PFSK-1 (cell line): ENCODE measurements around the gene PNLIPRP1.

Experiments
- FOXP2 ChIP-seq: optimal IDR thresholded peaks from 2 replicates; pipeline ENCODE3; 2011; ENCODE audit warnings: borderline replicate concordance, control low read depth, inconsistent platforms; ENCODE audit not compliant: insufficient read depth; ENCODE audit errors: extremely low read length, extremely low read depth
- POLR2AphosphoS5 ChIP-seq: IDR thresholded peaks from 2 replicates; pipeline ENCODE4 v1.6.1; 2012; ENCODE audit warnings: low read depth, mild to moderate bottlenecking, control low read depth, low read length, moderate library complexity
- SIN3A ChIP-seq: IDR thresholded peaks from 2 replicates; pipeline ENCODE4 v1.6.1; 2012; ENCODE audit warnings: mild to moderate bottlenecking, low read length, moderate library complexity, borderline replicate concordance; ENCODE audit not compliant: insufficient read depth
- TAF1 ChIP-seq: IDR thresholded peaks from 2 replicates; pipeline ENCODE4 v1.6.1; 2012; ENCODE audit warnings: low read length, control low read depth, borderline replicate concordance; ENCODE audit not compliant: insufficient read depth
- TF ChIP-seq, protein P1 (sequence below), 2 experiments: IDR thresholded peaks; 2 replicates each; pipeline versions ENCODE4 v1.6.1 to v1.8.0; 2011 to 2012; ENCODE audit warnings: low read depth in 2 of 2, low read length in 2 of 2, control low read depth in 1 of 2, inconsistent platforms in 1 of 2, mild to moderate bottlenecking in 1 of 2, moderate library complexity in 1 of 2; ENCODE audit not compliant: insufficient read depth in 1 of 2

PNLIPRP1 gene

GRCh38 chr10:116620423-116621400 lies 30.0 kb downstream of the PNLIPRP1 start, which contains the start of gene PNLIPRP2:
Gene PNLIPRP2, plus strand, starts transcription at chr10:116620953.
- TF ChIP-seq POLR2AphosphoS5 = no peak
- no peak for TF ChIP-seq SIN3A
- TF ChIP-seq TAF1 = no peak
- TF ChIP-seq, protein P1, sequence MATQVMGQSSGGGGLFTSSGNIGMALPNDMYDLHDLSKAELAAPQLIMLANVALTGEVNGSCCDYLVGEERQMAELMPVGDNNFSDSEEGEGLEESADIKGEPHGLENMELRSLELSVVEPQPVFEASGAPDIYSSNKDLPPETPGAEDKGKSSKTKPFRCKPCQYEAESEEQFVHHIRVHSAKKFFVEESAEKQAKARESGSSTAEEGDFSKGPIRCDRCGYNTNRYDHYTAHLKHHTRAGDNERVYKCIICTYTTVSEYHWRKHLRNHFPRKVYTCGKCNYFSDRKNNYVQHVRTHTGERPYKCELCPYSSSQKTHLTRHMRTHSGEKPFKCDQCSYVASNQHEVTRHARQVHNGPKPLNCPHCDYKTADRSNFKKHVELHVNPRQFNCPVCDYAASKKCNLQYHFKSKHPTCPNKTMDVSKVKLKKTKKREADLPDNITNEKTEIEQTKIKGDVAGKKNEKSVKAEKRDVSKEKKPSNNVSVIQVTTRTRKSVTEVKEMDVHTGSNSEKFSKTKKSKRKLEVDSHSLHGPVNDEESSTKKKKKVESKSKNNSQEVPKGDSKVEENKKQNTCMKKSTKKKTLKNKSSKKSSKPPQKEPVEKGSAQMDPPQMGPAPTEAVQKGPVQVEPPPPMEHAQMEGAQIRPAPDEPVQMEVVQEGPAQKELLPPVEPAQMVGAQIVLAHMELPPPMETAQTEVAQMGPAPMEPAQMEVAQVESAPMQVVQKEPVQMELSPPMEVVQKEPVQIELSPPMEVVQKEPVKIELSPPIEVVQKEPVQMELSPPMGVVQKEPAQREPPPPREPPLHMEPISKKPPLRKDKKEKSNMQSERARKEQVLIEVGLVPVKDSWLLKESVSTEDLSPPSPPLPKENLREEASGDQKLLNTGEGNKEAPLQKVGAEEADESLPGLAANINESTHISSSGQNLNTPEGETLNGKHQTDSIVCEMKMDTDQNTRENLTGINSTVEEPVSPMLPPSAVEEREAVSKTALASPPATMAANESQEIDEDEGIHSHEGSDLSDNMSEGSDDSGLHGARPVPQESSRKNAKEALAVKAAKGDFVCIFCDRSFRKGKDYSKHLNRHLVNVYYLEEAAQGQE (IDR thresholded peaks at IDR 0.05; ENCODE audit: insufficient read depth in 1 of 2, low read depth in 2 of 2, low read length in 2 of 2) = no peak
- no peak for TF ChIP-seq FOXP2

DNA sequence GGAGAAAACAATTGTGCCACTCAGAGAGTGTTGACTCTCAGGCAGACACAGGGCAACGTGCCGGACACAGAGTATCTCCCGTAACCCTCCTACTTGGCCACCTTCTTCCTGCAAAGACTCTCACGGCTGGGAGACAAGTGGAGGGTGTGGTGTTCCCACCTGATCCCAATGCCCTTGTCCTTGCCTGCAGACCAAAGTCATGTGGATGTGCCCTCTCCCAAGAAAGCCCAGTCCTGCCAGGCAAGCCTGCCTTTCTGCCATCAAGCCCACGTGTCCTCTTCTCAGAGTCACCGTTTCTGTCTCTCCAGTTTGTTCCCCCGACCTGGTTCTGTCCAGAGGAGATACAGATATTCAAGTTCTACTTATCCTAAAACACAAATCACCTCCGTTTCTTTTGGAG lies 30.7 kb downstream of the PNLIPRP1 start:
- TF ChIP-seq SIN3A (no peak), POLR2AphosphoS5 (no peak), FOXP2 (no peak), TAF1 (no peak)
- TF ChIP-seq, protein P1 (IDR thresholded peaks at IDR 0.05; ENCODE audit: insufficient read depth in 1 of 2, low read depth in 2 of 2, low read length in 2 of 2) = no peak

DNA sequence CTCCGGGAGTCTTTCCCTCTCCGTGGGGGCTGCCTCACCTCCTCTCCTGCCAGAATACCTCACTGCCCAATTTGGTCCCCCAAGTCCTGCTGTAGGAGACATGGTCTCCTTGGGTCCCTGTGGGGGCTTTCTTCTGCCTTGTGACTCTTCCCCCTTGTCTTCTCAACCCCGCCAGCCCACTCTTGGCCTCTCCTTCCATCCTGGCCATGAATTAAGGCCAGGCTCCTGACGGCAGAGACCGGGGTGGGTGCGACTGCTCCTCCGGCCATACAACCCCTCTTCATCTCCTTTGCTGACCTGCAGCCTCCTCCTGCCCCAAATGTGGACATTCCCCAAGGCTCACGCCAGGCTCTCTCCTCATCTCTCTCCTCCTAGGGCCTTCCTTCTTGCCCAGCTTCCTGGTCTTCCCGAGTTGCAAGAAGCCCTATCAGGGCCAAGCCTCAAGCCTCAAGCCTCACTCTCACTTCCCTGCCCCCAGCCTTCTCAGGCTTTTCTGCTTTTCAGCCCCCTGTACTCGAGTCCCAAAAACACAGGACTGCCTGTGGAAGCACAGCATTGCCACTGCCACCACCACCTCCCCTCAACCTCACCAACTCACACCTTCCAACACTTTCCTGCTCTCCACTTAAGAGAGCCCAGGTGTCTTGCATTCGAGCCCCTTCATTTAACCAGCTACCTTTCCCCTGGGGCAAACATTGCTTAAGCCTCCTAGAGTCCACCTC lies 31.3 kb downstream of the PNLIPRP1 start:
- TF ChIP-seq POLR2AphosphoS5 (no peak), FOXP2 (no peak), TAF1 (no peak), SIN3A (no peak)
- TF ChIP-seq, protein P1 (IDR thresholded peaks at IDR 0.05; ENCODE audit: insufficient read depth in 1 of 2, low read depth in 2 of 2, low read length in 2 of 2) = no peak

- TF ChIP-seq TAF1 (no peak), FOXP2 (no peak), POLR2AphosphoS5 (no peak), SIN3A (no peak)
- TF ChIP-seq, protein P1 (IDR thresholded peaks at IDR 0.05; ENCODE audit: insufficient read depth in 1 of 2, low read depth in 2 of 2, low read length in 2 of 2) = no peak
These were observed 35.1 kb downstream of the PNLIPRP1 start for GRCh38 chr10:116625845-116626244.
